Measurements from ENCODE around the gene BBX.

BBX gene

GRCh38 chr3:107740992-107741896 lies 218.5 kb downstream of the BBX start:
- TF ChIP-seq MAX (IDR thresholded peaks at IDR 0.05) (no peak), RAD21 (IDR thresholded peaks at IDR 0.05; ENCODE audit: low read depth) (peak; percentile 40)

GRCh38 chr3:107745354-107745753 lies 222.6 kb downstream of the BBX start:
- TF ChIP-seq TCF12 (IDR thresholded peaks at IDR 0.05; ENCODE audit: low read depth), result no peak
- no peak for TF ChIP-seq EGR1 (IDR thresholded peaks at IDR 0.05)
- TF ChIP-seq YY1 (IDR thresholded peaks at IDR 0.05; ENCODE audit: low read depth), result no peak
- no peak for TF ChIP-seq ZBTB7A (IDR thresholded peaks at IDR 0.05; ENCODE audit: low read depth)
- no peak for TF ChIP-seq FOXM1 (IDR thresholded peaks at IDR 0.05; ENCODE audit: borderline replicate concordance, low read depth)
- TF ChIP-seq CEBPB (IDR thresholded peaks at IDR 0.05), result no peak

GRCh38 chr3:107752202-107752990 lies 229.6 kb downstream of the BBX start:
- no peak for TF ChIP-seq USF1 (IDR thresholded peaks at IDR 0.05)
- peak; percentile 64; the same call in 1 of the 2 replicates for TF ChIP-seq RAD21 (IDR thresholded peaks at IDR 0.05; ENCODE audit: low read depth)

GRCh38 chr3:107753494-107753893 lies 230.7 kb downstream of the BBX start:
- no peak for TF ChIP-seq EGR1 (IDR thresholded peaks at IDR 0.05)
- no peak for TF ChIP-seq FOXM1 (IDR thresholded peaks at IDR 0.05; ENCODE audit: borderline replicate concordance, low read depth)
- no peak for TF ChIP-seq CREB1 (IDR thresholded peaks at IDR 0.05; ENCODE audit: low read depth)
- peak; percentile 50; the same call in 1 of the 2 replicates for TF ChIP-seq RAD21 (IDR thresholded peaks at IDR 0.05; ENCODE audit: low read depth)
- TF ChIP-seq NFIC (IDR thresholded peaks at IDR 0.05), result no peak

- TF ChIP-seq CREB1 (IDR thresholded peaks at IDR 0.05; ENCODE audit: low read depth) (no peak), CEBPB (IDR thresholded peaks at IDR 0.05) (no peak), TEAD4 (IDR thresholded peaks at IDR 0.05) (no peak), ZBTB7A (IDR thresholded peaks at IDR 0.05; ENCODE audit: low read depth) (no peak), RAD21 (IDR thresholded peaks at IDR 0.05; ENCODE audit: low read depth) (no peak), TAF1 (IDR thresholded peaks at IDR 0.05; ENCODE audit: low read depth) (no peak), TCF12 (IDR thresholded peaks at IDR 0.05; ENCODE audit: low read depth) (no peak), FOXM1 (IDR thresholded peaks at IDR 0.05; ENCODE audit: borderline replicate concordance, low read depth) (no peak), MAX (IDR thresholded peaks at IDR 0.05) (no peak), YY1 (IDR thresholded peaks at IDR 0.05; ENCODE audit: low read depth) (no peak), REST (IDR thresholded peaks at IDR 0.05; ENCODE audit: low read depth) (no peak), USF1 (IDR thresholded peaks at IDR 0.05) (no peak), EP300 (IDR thresholded peaks at IDR 0.05; ENCODE audit: borderline replicate concordance) (no peak)
Observed at GRCh38 chr3:107753976-107754375, 231.2 kb downstream of the BBX start.

- TF ChIP-seq MAX (IDR thresholded peaks at IDR 0.05) (no peak), REST (IDR thresholded peaks at IDR 0.05; ENCODE audit: low read depth) (no peak), TCF12 (IDR thresholded peaks at IDR 0.05; ENCODE audit: low read depth) (no peak), USF1 (IDR thresholded peaks at IDR 0.05) (no peak), YY1 (IDR thresholded peaks at IDR 0.05; ENCODE audit: low read depth) (no peak), ZBTB7A (IDR thresholded peaks at IDR 0.05; ENCODE audit: low read depth) (no peak), RAD21 (IDR thresholded peaks at IDR 0.05; ENCODE audit: low read depth) (no peak)
Observed at GRCh38 chr3:107756649-107757048, 233.9 kb downstream of the BBX start.
